Heart left ventricle (tissue), 16 donors: ENCODE results near the gene EFCAB5. TPM values are rescaled to one million over a fixed set of nuclear protein-coding genes. Genes with fewer than 3 reads are reported as not detected.

Source experiments
- ATAC-seq, 4 donors: fragments of 200-7000 bp; cut with Tn5 transposase; one replicate each; pipeline ENCODE4 v1.9.1; 2020 to 2022; ENCODE audit warnings: moderate library complexity in 4 of 4, mild to moderate bottlenecking in 3 of 4, moderate number of reproducible peaks in 1 of 4
- DNase-seq, 5 donors: peaks; one replicate each; pipeline ENCODE4 v3.0.0-alpha.2; 2020
- H3K27ac ChIP-seq, 12 donors: fragments of 200-600 bp; sonication (generic) in 4 of 12; one replicate each; pipeline versions ENCODE4 v1.5.0 to v1.8.0; 2016 to 2022; ENCODE audit warnings: mild to moderate bottlenecking in 2 of 12
- H3K27me3 ChIP-seq, 9 donors: fragments of 200-600 bp; sonication (generic) in 2 of 9; one replicate each; pipeline versions ENCODE4 v1.5.1 to v1.8.0; 2016 to 2022; ENCODE audit warnings: mild to moderate bottlenecking in 3 of 9
- H3K36me3 ChIP-seq, 9 donors: fragments of 200-600 bp; sonication (generic) in 2 of 9; one replicate each; pipeline versions ENCODE4 v1.5.0 to v1.8.0; 2018 to 2022; ENCODE audit warnings: mild to moderate bottlenecking in 2 of 9
- H3K4me1 ChIP-seq, 12 donors: fragments of 200-600 bp; sonication (generic) in 4 of 12; one replicate each; pipeline versions ENCODE4 v1.5.0 to v1.8.0; 2016 to 2022; ENCODE audit warnings: mild to moderate bottlenecking in 3 of 12
- H3K4me3 ChIP-seq, 12 donors: fragments of 200-600 bp; sonication (generic) in 4 of 12; one replicate each; pipeline versions ENCODE4 v1.5.0 to v1.8.0; 2017 to 2022; ENCODE audit warnings: mild to moderate bottlenecking in 9 of 12, moderate library complexity in 4 of 12
- H3K9me3 ChIP-seq, 12 donors: fragments of 200-600 bp; sonication (generic) in 4 of 12; one replicate each; pipeline versions ENCODE4 v1.5.0 to v1.8.0; 2016 to 2022; ENCODE audit warnings: mild to moderate bottlenecking in 1 of 12
- POLR2A ChIP-seq, 2 donors: fragments of 450-650 bp; IDR thresholded peaks; one replicate each; pipeline ENCODE4 v1.6.1; 2017; ENCODE audit warnings: antibody characterized with exemption in 2 of 2, mild to moderate bottlenecking in 2 of 2, moderate library complexity in 2 of 2
- WGBS, 4 donors: extraction: QIAGEN DNeasy Blood & Tissue Kit in 2 of 4; methylation state at CpG; one replicate each; pipeline versions ENCODE4 v1.1.5 to v1.1.7; 2013 to 2018; 5-methylcytosine and 5-hydroxymethylcytosine counted together
- intact Hi-C, 10 donors: fragments of 100-400 bp; cut with DNase I; formaldehyde crosslinking; loops; one replicate each; pipeline versions ENCODE4 v1.11.1 to v1.14.2; 2022
- polyA plus RNA-seq, 2 donors: library from polyadenylated mRNA; stranded (reverse); fragments of 200-250 nt; gene quantifications; one replicate each; pipeline ENCODE4 v1.2.3, GENCODE V29; 2013
- total RNA-seq, 9 donors: library from RNA; depleted of rRNA in 2 of 9; stranded (reverse); fragments of >200 nt in 2 of 9; fragmentation: NEBNext Ultra II Directional in 3 of 9; extraction: Animal tissue kit (Norgen Biotek cat#: 25700) in 3 of 9; gene quantifications; one replicate each; pipeline versions ENCODE4 v1.1.0 to v1.2.4, GENCODE V29; 2016 to 2023
- TF ChIP-seq, protein P1 (sequence below), 12 donors: fragments of 200-600 bp; sonication (generic) in 4 of 12; IDR thresholded peaks; one replicate each; pipeline versions ENCODE4 v1.5.0 to v1.8.0; 2018 to 2022; ENCODE audit warnings: antibody characterized with exemption in 12 of 12, mild to moderate bottlenecking in 5 of 12
- donor health status: ischemic (EF 13 %, LVEDD 7.1; RV severe dilation, severe dysfunction).
- donor health status: healthy with polysubstance abuse.
- donor health status: DM: no; HTN: yes; CAD: no.
- donor health status: DM: no; HTN: no; CAD: no.
- donor health status: ischemic (EF 25% LVEDD 6.9; RV normal size, moderate dysfunction).
- donor health status: ischemic (EF 25% LVEDD 5.7; RV mildly dilated, moderate dysfunction).
- donor health status: healthy.
- donor health status: DM: yes; HTN: yes; CAD: no.
- donor health status: ischemic (EF 35%, LVEDD 5.7; RV mildly dilated, moderate dysfunction).
- donor health status: nonischemic (EF 11% LVEDD 7.7; RV severe dilation, severe dysfunction).
- donor health status: DM: yes; HTN: yes; CAD: no.
- donor health status: PGD.
- donor health status: ischemic (EF 29% LVEDD 5.4; RV normal size, mild dysfunction).
- donor health status: nonischemic (EF 23%, LVEDD 6.1; RV moderate dilation, normal function).

The EFCAB5 gene
- total and polyA plus RNA-seq, 11 donors, result 0.01 to 1.2 (median 0.61) TPM; not detected in 6

DNA sequence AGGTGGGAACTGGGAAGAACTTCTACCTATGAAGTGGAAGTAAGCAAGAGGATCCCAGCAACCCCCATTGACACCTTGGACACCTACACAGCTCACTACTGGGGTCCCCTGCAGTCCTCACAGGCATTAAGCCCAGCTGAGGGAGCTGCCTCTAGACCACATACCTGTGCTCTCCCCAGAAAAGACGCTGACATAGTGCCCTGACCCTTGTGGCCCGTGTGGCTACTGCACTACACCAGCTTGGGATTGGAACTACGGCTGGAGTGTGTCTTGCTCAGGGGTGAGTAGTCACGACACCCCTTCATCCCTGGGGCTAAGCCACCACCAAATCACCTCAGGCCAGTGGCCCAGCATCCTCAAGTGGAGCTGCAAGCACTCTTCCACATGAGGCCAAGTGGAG, 120.9 kb downstream of the EFCAB5 start:
- Histone ChIP-seq H3K27ac (no peak overlapping the region), H3K36me3 (no peaks in the 10 kb centered on the region), H3K27me3 (peaks cover 0 to 10% (median 0%) of the 10 kb centered on the region in 9 donors), H3K9me3 (peaks cover 0 to 35% (median 21%) of the 10 kb centered on the region in 12 donors), H3K4me1 (no peaks in the 10 kb centered on the region), H3K4me3 (no peak overlapping the region)
- TF ChIP-seq, protein P1, sequence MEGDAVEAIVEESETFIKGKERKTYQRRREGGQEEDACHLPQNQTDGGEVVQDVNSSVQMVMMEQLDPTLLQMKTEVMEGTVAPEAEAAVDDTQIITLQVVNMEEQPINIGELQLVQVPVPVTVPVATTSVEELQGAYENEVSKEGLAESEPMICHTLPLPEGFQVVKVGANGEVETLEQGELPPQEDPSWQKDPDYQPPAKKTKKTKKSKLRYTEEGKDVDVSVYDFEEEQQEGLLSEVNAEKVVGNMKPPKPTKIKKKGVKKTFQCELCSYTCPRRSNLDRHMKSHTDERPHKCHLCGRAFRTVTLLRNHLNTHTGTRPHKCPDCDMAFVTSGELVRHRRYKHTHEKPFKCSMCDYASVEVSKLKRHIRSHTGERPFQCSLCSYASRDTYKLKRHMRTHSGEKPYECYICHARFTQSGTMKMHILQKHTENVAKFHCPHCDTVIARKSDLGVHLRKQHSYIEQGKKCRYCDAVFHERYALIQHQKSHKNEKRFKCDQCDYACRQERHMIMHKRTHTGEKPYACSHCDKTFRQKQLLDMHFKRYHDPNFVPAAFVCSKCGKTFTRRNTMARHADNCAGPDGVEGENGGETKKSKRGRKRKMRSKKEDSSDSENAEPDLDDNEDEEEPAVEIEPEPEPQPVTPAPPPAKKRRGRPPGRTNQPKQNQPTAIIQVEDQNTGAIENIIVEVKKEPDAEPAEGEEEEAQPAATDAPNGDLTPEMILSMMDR (IDR thresholded peaks at IDR 0.05), result no peak
- no peak for TF ChIP-seq POLR2A (IDR thresholded peaks at IDR 0.05)
- 59 to 65% (median 65%) methylated on average over 4 of the region's 4 CpGs; no CpG with 5 or more reads in 1 of the 4 donors for WGBS, 4 donors
- intact Hi-C loops, result no loop called here
- DNase-seq (no peak), ATAC-seq (no peak)

DNA sequence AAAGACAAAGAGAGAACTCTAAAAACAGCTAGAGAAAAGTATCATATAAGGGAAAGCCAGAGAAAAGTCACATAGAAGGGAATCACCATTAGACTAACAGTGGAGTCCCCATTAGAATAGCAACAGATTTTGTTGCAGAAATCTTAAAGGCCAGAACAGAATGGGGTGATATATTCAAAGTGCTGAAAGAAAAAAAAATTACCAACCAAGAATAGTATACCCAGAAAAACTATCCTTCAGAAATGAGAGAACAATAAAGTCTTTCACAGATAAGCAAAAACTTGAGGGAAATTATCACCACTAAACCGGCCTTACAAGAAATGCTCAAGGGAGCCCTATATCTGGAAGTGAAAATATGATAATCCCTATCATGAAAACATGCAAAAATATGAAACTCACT, 123.3 kb downstream of the EFCAB5 start:
- peaks cover 0 to 35% (median 21%) of the 10 kb centered on the region in 12 donors for H3K9me3 ChIP-seq
- intact Hi-C loops, result no loop called here
- H3K36me3 ChIP-seq, result no peaks in the 10 kb centered on the region
- TF ChIP-seq, protein P1 (IDR thresholded peaks at IDR 0.05), result no peak
- TF ChIP-seq POLR2A (IDR thresholded peaks at IDR 0.05), result no peak
- DNase-seq (no peak), ATAC-seq (no peak)
- no peak overlapping the region for H3K27ac ChIP-seq
- no peaks in the 10 kb centered on the region for H3K4me1 ChIP-seq
- no peak overlapping the region for H3K4me3 ChIP-seq
- peaks cover 0 to 10% (median 0%) of the 10 kb centered on the region in 9 donors for H3K27me3 ChIP-seq
- WGBS, 4 donors, result 55 to 71% (median 63%) methylated on average over 1 of the region's 1 CpG

DNA sequence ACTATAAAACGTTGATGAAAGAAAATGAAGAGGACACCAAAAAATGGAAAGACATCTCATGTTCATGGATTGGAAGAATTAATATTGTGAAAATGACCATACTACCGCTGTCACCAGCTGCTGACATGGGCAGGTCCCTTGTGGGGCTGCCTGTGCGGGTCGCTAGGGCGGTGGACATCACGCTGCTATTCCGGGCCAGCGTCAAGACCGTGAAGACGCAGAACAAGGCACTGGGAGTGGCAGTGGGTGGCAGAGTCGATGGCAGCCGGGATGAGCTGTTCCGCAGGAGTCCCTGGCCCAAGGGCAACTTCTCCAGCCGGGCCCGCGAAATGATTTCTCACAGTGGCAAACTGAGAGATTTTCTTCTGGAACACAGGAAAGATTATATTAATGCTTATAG, 127.0 kb downstream of the EFCAB5 start:
- TF ChIP-seq, protein P1 (IDR thresholded peaks at IDR 0.05), result no peak
- TF ChIP-seq POLR2A (IDR thresholded peaks at IDR 0.05), result no peak
- Histone ChIP-seq H3K9me3 (peaks cover 0 to 34% (median 20%) of the 10 kb centered on the region in 12 donors), H3K27ac (no peak overlapping the region), H3K4me3 (no peak overlapping the region), H3K27me3 (no peaks in the 10 kb centered on the region), H3K36me3 (no peaks in the 10 kb centered on the region), H3K4me1 (no peaks in the 10 kb centered on the region)
- ATAC-seq (no peak), DNase-seq (no peak)
- 92 to 95% (median 94%) methylated on average over 16 of the region's 16 CpGs for WGBS, 4 donors
- intact Hi-C loops, result no loop called here

DNA sequence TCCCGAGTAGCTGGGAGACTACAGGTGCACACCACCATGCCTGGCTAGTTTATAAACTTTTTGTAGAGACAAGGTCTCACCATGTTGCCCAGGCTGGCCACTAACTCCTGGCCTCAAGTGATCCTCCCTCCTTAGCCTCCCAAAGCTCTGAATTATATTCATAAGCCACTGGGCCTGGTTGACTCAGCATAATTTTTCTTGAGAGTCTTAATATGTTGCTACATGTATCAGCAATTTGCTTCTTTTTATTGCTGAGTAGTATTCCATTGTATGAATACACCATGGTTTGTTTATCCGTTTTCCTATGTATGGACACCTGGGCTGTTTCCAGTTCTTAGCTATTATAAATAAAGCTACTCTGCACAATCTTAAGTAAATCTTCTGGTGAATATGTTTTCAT, 132.8 kb downstream of the EFCAB5 start:
- ATAC-seq (no peak), DNase-seq (no peak)
- no peaks in the 10 kb centered on the region for H3K36me3 ChIP-seq
- no peak for TF ChIP-seq POLR2A (IDR thresholded peaks at IDR 0.05)
- TF ChIP-seq, protein P1 (IDR thresholded peaks at IDR 0.05), result no peak
- no peaks in the 10 kb centered on the region for H3K4me1 ChIP-seq
- no peak overlapping the region for H3K4me3 ChIP-seq
- H3K27me3 ChIP-seq, result no peaks in the 10 kb centered on the region
- WGBS, 4 donors, result 81 to 85% (median 83%) methylated on average over 2 of the region's 2 CpGs
- intact Hi-C loops, result no loop called here
- H3K27ac ChIP-seq, result no peak overlapping the region
- H3K9me3 ChIP-seq, result no peaks in the 10 kb centered on the region
